ENCODE measurements around the gene EIF5A. TPM values are rescaled to one million over a fixed set of nuclear protein-coding genes. Genes with fewer than 3 reads are reported as not detected.

Gene EIF5A
- total RNA-seq, 4 donors from 2014 or later, result 135 to 210 (median 144) TPM

GRCh38 chr17:7314719-7315569, 7.5 kb downstream of the EIF5A start, which contains the start of gene GPS2:
Gene GPS2 (minus strand): TSS chr17:7315360. CDS start chr17:7315052, 308 bp downstream.
- peak within 1 kb of the TSS; percentile 83 to 96 (median 83) for H3K27ac ChIP-seq
- intact Hi-C loops (cut with DNase I), result no loop called here
- TF ChIP-seq, protein P1, sequence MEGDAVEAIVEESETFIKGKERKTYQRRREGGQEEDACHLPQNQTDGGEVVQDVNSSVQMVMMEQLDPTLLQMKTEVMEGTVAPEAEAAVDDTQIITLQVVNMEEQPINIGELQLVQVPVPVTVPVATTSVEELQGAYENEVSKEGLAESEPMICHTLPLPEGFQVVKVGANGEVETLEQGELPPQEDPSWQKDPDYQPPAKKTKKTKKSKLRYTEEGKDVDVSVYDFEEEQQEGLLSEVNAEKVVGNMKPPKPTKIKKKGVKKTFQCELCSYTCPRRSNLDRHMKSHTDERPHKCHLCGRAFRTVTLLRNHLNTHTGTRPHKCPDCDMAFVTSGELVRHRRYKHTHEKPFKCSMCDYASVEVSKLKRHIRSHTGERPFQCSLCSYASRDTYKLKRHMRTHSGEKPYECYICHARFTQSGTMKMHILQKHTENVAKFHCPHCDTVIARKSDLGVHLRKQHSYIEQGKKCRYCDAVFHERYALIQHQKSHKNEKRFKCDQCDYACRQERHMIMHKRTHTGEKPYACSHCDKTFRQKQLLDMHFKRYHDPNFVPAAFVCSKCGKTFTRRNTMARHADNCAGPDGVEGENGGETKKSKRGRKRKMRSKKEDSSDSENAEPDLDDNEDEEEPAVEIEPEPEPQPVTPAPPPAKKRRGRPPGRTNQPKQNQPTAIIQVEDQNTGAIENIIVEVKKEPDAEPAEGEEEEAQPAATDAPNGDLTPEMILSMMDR (IDR thresholded peaks at IDR 0.05), result peak in 1 of 6 experiments; percentile 6
- peak in 1 of 2 donors; percentile 87 for TF ChIP-seq POLR2A (IDR thresholded peaks at IDR 0.05)

DNA sequence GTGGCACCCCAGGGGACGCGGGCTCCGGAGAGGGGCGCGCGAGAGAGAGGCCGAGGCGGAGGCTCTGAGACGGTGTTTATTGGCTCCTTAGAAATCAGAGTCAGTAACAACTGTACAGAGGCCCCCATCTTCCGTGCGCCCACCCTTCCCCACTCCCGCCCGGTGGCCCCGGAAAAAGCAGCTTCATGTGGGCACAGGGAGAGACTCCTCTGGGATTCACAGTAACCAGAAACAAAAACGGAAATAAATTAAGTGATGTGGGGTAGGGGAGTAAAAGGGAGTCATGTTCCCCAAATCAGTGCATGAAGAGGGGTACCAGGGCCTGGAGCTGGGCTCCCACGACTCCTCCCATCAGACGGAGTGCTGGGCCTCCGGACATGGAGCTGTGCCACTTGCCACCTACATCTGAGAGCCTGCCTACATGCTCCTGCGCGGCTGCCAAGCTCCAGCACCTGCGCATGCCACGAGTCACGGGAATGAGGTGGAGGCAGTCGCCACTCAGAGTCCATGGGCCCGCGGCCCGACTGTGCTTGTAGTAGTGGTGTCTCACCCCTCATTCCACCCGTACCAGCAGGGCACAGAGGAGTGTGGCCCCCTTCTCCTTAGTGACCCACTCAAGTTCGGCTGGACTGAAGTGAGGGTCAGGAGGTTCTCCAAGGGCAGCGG, 8.3 kb downstream of the EIF5A start:
- Histone ChIP-seq H3K27ac (peak overlapping the region; percentile 83 to 96 (median 83)), H3K36me3 (peaks cover 52 to 54% of the 10 kb centered on the region in 2 donors), H3K27me3 (no peaks in the 10 kb centered on the region), H3K4me3 (replicated peaks in 1 of 3) (peak overlapping the region; percentile 28 to 95 (median 68)), H3K9me3 (no peaks in the 10 kb centered on the region), H3K4me1 (peaks cover 10 to 26% of the 10 kb centered on the region in 2 donors)
- 39 to 48% methylated on average over 26 to 30 of the region's 30 CpGs for WGBS, 2 donors
- TF ChIP-seq POLR2A (IDR thresholded peaks at IDR 0.05), result no peak
- TF ChIP-seq, protein P1 (IDR thresholded peaks at IDR 0.05), result no peak
- no peak for DNase-seq
- intact Hi-C loops (cut with DNase I), result no loop called here

More at GRCh38 chr17:7314719-7315569, 7.5 kb downstream of the EIF5A start, which contains the start of gene GPS2:
- Histone ChIP-seq H3K36me3 (peaks cover 52 to 59% of the 10 kb centered on the region in 2 donors), H3K9me3 (no peaks in the 10 kb centered on the region), H3K4me3 (replicated peaks in 1 of 3) (peak within 1 kb of the TSS; percentile 51 to 95 (median 68)), H3K4me1 (peaks cover 15 to 28% of the 10 kb centered on the region in 2 donors), H3K27me3 (no peaks in the 10 kb centered on the region)
- DNase-seq, result peak; percentile 92 to 94
- 0 to 1% methylated on average over 18 to 42 of the region's 95 CpGs for WGBS, 2 donors

DNA sequence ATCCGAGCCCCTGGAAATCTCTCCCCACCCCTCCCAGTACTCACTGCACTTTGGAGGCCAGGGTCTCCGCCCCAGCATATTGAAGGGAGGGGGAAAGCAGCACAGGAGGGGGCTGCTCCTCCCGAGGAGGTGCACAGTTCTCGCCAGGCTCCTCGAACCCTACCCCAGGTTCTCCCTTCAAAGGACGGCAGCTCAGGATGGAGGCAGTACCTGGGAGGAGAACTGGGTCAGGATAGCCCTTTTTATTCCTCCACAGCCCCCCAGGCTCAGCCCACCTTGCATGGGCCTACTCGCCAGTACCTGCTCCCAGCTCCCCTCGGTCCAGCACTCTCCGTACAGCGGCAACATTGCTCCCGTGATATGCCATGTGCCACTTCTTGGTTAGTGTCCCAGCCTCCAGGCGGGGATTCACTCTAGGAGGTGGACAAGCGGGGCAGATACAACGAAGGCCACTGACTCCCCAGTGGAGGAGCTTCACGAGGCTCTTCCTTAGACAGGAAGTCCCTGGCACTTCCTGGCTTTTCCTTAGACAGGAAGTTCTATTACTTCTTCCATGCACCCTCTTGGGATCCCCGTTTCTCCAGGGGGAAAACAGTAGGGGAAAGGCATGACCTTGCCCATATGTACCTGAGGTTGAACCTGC, 9.9 kb downstream of the EIF5A start:
- no peak for TF ChIP-seq POLR2A (IDR thresholded peaks at IDR 0.05)
- intact Hi-C loops (cut with DNase I), result no loop called here
- no peaks in the 10 kb centered on the region for H3K27me3 ChIP-seq
- peaks cover 55 to 57% of the 10 kb centered on the region in 2 donors for H3K36me3 ChIP-seq
- H3K4me1 ChIP-seq, result peaks cover 10 to 26% of the 10 kb centered on the region in 2 donors
- no peaks in the 10 kb centered on the region for H3K9me3 ChIP-seq
- no peak overlapping the region for H3K4me3 ChIP-seq (replicated peaks in 1 of 3)
- H3K27ac ChIP-seq, result no peak overlapping the region
- 87 to 95% methylated on average over 15 to 16 of the region's 16 CpGs for WGBS, 2 donors
- DNase-seq, result no peak

DNA sequence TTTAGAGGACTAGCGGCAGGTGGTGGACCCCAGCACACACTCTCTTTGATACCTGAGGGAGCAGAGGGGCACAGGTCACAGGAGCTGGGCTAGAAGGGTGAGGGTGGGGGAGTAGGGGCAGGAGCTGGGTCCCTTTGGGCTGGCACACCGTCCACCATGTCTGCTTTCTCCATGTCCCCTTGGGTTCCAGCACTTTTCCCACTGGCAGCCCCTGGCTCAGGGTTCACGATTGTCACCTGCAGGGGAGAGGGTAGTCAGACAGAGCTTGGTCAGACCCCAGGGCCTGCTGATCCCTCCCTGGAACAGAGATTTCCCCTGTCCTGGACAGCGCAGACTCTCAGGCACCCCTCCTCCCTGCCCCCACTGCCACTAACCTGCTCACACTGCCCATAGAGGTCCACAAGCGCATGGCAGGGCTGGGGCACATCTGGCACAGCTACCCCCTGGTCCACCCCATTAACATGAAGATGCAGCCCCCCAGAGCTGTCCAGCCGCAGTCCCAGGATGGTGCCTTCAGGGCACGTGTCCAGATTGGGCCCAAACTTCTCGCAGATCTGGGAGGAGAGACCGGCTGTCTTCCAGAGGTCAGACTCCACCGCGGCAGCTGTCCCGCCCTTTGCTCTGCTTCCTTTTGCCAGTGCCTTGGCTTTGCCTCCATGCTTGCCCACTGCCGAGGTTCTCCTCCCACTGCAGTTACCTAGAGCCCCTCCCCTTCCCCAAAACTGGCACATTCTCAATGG, 10.9 kb downstream of the EIF5A start:
- H3K36me3 ChIP-seq, result peaks cover 54 to 57% of the 10 kb centered on the region in 2 donors
- intact Hi-C loops (cut with DNase I), result no loop called here

More for the DNA sequence above, 10.9 kb downstream of the EIF5A start:
- no peaks in the 10 kb centered on the region for H3K27me3 ChIP-seq
- no peaks in the 10 kb centered on the region for H3K9me3 ChIP-seq
- WGBS, 2 donors, result 85 to 97% methylated on average over 11 to 12 of the region's 13 CpGs
- no peak overlapping the region for H3K4me3 ChIP-seq (replicated peaks in 1 of 3)
- peaks cover 10 to 20% of the 10 kb centered on the region in 2 donors for H3K4me1 ChIP-seq
- H3K27ac ChIP-seq, result no peak overlapping the region
- no peak for TF ChIP-seq POLR2A (IDR thresholded peaks at IDR 0.05)
- TF ChIP-seq, protein P1 (IDR thresholded peaks at IDR 0.05), result no peak
- no peak for DNase-seq

Data from thyroid gland (tissue), 4 donors.